GM19324 (cell line): Measurements from ENCODE around the gene LYAR.

Experiments
- ATAC-seq: cut with Tn5 transposase; IDR thresholded peaks from one replicate; pipeline ENCODE4 v1.9.1; 2021; ENCODE audit warnings: mild to moderate bottlenecking, moderate library complexity; ENCODE audit not compliant: unreplicated experiment, low FRiP score

The LYAR gene, protein sequence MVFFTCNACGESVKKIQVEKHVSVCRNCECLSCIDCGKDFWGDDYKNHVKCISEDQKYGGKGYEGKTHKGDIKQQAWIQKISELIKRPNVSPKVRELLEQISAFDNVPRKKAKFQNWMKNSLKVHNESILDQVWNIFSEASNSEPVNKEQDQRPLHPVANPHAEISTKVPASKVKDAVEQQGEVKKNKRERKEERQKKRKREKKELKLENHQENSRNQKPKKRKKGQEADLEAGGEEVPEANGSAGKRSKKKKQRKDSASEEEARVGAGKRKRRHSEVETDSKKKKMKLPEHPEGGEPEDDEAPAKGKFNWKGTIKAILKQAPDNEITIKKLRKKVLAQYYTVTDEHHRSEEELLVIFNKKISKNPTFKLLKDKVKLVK

DNA sequence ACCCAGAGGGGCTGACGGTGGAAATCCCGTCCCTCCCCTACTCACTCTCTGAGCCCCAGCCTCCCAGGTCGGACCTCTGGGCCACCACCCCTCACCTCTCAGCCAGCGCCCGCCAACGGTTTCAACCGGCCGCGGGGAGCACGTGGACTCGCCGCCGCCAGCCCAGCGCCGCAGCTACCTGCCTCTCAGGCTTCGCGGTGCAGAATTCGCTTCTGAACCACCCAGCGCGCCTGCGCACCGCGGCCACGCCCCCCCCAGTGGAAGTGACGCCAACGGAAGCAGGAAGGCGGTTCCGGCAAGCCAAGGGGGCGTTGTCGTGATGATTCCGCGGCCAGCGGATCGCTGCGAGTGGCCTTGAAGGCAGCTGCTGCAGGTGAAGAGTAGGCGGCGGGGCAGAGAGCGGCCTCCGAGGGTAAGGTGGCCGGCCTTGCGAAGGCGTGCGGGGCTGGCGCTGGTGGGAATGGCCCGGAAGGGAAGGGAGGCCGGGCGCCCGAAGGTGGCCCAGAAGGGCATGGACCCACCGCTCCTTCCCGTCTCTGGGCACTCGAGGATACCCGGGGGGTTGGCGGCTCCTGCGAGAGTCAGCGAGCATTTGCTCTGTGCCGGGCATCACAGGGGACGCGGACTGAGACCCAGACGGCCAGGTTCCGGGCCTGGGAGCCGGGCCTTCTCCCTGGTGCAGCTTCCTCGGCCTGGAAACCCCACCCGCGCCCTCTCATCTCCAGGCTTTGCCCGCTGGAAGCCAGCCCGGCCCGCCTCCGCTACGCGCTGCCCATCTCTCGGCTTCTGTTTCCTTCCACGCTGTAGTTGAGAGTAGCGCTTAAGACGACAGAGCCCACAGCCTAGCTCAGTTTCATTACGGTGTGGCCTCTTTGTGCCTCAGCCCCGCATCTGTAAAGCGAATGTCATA is at the start of gene LYAR, which contains the start of gene ZBTB49:
TSS of gene LYAR (minus strand) at position 214 of the 910 bp plus-strand sequence. CDS start 6,412 bp downstream, outside the sequence.
TSS of gene ZBTB49 (plus strand) at position 311 of the 910 bp plus-strand sequence. CDS start 9,695 bp downstream, outside the sequence.
- peak; percentile 95 for ATAC-seq

DNA sequence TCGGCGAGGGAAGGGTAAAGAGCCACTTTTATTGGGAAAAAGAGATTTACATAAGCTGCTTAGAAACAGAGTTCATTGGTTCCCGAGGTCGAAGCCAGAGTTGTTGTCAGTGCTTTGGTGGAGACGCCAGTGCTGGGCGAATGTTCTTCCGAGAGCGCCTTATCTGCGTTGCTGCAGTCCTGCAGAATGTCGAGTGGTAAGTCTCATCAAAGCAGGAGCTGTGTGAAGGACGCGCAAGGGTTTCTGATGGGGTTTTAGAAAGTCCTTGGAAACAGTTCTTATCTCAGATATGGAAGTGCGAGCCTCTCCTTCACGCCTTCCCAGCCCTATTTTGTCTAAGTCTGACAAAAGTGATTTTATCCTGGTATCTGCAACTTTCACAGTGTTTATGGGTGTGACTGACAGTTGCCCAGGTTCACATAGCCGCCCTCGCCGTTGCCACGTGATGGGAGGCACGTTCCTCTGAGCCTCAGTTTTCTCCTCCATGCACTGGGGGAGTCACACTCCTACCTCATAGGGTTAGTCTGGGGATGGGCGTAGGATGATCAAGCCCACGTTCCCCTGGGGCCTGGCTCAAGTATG is 49.6 kb upstream of the LYAR start:
- ATAC-seq: no peak

GRCh38 chr4:4338210-4339001 is 48.5 kb upstream of the LYAR start:
- ATAC-seq: no peak

GRCh38 chr4:4334798-4335520 is 45.0 kb upstream of the LYAR start:
- peak; percentile 52 for ATAC-seq

DNA sequence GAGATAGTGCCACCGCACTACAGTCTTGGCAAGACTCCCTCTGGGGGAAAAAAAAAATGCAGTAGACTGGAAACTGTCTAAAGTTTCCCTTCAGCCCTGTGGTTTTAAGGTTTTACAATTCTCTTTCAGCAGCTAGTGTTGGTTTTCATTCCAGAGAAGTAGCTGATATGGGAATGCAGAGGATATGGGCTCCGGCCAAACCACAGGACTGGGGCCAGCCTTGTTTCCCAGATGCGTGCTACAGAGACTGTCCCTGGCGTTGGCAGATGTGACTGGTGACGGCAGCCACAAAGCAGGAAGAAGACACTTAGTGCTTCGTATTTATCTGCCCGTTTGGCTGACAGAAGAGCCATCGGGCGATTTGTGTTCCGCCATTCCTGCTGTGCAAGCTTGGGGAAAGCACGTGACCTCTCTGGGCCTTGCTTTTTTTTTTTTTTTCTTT is 43.3 kb upstream of the LYAR start:
- no peak for ATAC-seq

GRCh38 chr4:4332529-4332928 is 42.6 kb upstream of the LYAR start:
- ATAC-seq: no peak

DNA sequence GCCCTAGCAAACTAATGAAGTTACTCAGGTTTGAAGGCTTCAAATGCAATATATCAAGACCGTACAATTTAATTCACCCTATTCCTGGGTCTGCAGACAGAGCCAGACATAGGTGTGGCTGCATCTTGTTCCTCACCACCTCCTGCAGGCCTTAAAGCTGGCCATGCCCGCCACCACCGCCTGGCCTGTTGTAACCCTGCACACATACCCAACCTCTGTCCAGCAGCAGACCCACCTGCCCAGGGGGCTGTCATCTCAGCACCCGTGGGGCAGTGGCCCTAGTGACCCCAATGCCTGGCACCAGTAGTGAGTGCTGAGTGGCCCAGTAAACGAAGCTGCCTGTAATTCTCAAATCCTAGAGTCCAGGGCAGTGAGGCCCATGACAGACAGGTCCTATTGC is 40.8 kb upstream of the LYAR start:
- no peak for ATAC-seq

- ATAC-seq: no peak
These were observed 39.5 kb upstream of the LYAR start for GRCh38 chr4:4329496-4329895.

GRCh38 chr4:4328840-4329239 is 38.9 kb upstream of the LYAR start:
- ATAC-seq: no peak

- no peak for ATAC-seq
These were observed 38.3 kb upstream of the LYAR start for GRCh38 chr4:4328206-4328605.

GRCh38 chr4:4327652-4328121 is 37.7 kb upstream of the LYAR start:
- no peak for ATAC-seq

GRCh38 chr4:4326166-4326565 is 36.2 kb upstream of the LYAR start:
- no peak for ATAC-seq

- ATAC-seq: no peak
These were observed 35.4 kb upstream of the LYAR start for GRCh38 chr4:4325321-4325720.

DNA sequence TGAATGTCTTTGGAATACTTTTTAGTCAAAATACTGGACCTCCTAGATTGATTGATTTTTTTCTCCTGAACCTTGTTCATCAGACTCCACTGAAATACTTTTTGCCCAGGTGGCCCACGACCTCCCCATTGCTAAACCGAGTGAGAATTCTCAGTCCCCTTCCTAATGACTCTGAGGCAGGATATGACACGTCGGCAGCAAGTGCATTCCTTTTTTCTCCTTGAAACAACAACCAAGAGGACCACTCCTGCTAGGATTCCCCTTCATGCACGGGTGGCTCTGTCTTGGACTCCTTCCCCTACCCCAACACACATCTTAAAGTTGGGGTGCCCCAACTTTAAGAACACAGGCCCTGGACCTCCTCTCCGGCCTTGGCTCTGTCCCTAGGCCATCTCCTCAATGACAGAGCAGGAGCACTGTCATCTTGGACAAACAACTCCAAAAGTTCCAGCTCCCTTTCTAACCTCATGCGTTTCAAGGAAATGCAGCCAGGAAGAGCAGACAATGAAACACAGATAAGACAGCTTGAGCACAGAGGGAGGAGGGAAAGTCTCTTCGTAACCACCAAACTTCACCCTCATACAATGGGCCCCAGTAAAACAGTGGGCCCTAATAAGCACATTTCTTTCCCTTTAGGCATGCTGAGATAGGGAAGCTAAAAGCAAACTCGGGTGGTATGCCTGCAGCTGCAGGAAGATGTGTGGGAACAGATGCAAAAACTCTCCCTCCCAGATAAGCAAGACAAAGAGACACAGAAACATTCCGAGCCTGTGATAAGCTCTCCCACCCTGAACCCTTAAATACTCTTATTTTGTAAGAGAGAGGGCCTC is 34.0 kb upstream of the LYAR start:
- no peak for ATAC-seq

DNA sequence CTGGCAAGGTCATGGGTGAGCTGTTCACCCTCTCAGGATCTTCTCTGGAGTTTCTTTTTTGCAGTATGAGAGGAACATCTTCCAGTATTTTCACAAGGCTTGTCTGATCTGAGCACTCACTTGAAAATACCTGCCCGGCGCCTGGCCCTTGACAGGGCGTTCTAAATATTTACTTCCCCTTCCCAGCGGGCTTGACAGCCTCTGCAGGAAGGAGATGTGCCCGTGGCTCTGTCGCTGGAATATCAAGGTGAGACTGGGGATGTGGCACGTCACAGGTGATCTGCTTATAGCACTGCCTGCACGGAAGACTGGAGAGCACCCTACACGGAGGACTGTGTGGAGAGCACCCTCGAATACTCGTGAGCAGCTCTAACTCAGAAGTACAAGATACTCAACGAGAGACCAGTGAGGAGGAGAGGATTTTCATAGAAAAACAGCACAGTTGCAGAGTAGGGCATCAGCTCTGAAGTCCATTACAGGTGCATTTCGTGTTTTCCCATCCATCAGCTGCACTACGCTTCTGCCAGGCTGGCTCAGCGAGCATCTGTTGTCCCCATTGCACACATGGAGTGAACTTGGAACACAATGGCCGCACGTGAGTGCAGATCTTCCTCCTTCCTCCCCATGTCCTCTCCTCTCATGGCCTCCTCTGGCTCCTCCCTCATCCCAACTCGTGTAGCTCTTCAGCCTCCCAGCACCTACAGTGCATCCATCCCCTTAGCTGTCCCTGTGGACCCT is 32.2 kb upstream of the LYAR start:
- no peak for ATAC-seq

GRCh38 chr4:4320951-4321714 is 31.2 kb upstream of the LYAR start:
- no peak for ATAC-seq

GRCh38 chr4:4320528-4320927 is 30.6 kb upstream of the LYAR start:
- ATAC-seq: no peak
